ENCODE measurements around the gene RANBP9. TPM values are rescaled to one million over a fixed set of nuclear protein-coding genes. Genes with fewer than 3 reads are reported as not detected.

The RANBP9 gene
- total RNA-seq, 2 donors from 2014 or later = 51.6 to 53.8 TPM

DNA sequence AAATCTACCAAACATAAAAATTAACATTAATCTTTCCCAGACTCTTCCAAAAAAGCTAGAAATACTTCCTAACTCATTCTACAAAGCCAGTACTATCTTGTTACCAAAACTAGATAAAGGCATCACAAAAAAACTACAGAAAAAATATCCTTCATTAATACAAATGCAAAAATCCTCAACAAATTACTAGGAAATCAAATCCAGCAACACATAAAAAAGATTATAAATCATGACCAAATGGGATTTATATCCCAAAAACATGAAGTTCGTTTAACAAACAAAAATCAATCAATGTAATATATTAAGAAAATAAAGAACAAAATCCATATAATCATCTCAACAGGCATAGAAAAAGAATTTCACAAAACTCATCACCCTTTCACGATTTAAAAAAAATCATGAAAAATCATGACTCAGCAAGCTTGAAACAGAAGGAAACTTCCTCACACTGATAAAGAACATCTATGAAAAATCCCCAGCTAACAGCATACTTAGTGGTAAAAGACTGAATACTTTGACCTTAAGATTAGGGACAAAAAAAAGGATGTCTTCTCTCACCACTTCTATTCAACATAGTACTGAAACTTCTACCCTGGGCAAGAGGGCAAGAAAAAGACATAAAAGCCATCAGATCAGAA lies 43.2 kb downstream of the RANBP9 start:
- DNase-seq (ENCODE audit: low spot score) = no peak
- no peak for ATAC-seq (ENCODE audit: insufficient number of reproducible peaks, low FRiP score, low read depth)
- H3K27ac ChIP-seq = no peak overlapping the region

DNA sequence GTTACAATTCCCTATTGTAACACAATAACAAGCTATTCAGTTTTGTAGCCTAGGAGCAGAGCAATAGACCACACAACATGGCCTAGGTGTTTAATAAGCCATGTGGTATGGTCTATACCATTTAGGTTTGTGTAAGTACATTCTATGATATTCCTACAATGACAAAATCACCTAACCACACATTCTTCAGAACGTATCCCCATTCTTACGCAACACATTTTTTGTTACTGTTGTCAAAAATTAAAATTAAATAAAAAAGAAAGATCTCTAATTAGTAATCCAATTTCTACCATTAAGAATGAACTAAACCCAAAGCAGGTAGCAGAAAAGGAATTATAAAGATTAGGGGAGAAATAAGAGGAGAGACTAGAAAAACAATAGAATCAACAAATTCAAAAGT lies 44.0 kb downstream of the RANBP9 start:
- Histone ChIP-seq H3K27ac (no peak overlapping the region), H3K9me3 (no peaks in the 10 kb centered on the region), H3K4me1 (ENCODE audit: control insufficient read depth in 1 of 2, low read depth in 2 of 2) (peaks cover 23 to 35% of the 10 kb centered on the region in 2 donors), H3K4me3 (no peak overlapping the region), H3K36me3 (no peaks in the 10 kb centered on the region), H3K27me3 (replicated peaks; ENCODE audit: insufficient read depth) (no peaks in the 10 kb centered on the region)
- no peak for ATAC-seq (ENCODE audit: insufficient number of reproducible peaks, low FRiP score, low read depth)
- DNase-seq (ENCODE audit: low spot score) = no peak
- TF ChIP-seq, protein P1, sequence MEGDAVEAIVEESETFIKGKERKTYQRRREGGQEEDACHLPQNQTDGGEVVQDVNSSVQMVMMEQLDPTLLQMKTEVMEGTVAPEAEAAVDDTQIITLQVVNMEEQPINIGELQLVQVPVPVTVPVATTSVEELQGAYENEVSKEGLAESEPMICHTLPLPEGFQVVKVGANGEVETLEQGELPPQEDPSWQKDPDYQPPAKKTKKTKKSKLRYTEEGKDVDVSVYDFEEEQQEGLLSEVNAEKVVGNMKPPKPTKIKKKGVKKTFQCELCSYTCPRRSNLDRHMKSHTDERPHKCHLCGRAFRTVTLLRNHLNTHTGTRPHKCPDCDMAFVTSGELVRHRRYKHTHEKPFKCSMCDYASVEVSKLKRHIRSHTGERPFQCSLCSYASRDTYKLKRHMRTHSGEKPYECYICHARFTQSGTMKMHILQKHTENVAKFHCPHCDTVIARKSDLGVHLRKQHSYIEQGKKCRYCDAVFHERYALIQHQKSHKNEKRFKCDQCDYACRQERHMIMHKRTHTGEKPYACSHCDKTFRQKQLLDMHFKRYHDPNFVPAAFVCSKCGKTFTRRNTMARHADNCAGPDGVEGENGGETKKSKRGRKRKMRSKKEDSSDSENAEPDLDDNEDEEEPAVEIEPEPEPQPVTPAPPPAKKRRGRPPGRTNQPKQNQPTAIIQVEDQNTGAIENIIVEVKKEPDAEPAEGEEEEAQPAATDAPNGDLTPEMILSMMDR (IDR thresholded peaks at IDR 0.05) = no peak

More for the DNA sequence above, 43.2 kb downstream of the RANBP9 start:
- TF ChIP-seq, protein P1 (IDR thresholded peaks at IDR 0.05) = no peak
- no peaks in the 10 kb centered on the region for H3K36me3 ChIP-seq
- no peaks in the 10 kb centered on the region for H3K9me3 ChIP-seq
- no peak overlapping the region for H3K4me3 ChIP-seq
- H3K27me3 ChIP-seq (replicated peaks; ENCODE audit: insufficient read depth) = no peaks in the 10 kb centered on the region
- H3K4me1 ChIP-seq (ENCODE audit: control insufficient read depth in 1 of 2, low read depth in 2 of 2) = peaks cover 25 to 35% of the 10 kb centered on the region in 2 donors

DNA sequence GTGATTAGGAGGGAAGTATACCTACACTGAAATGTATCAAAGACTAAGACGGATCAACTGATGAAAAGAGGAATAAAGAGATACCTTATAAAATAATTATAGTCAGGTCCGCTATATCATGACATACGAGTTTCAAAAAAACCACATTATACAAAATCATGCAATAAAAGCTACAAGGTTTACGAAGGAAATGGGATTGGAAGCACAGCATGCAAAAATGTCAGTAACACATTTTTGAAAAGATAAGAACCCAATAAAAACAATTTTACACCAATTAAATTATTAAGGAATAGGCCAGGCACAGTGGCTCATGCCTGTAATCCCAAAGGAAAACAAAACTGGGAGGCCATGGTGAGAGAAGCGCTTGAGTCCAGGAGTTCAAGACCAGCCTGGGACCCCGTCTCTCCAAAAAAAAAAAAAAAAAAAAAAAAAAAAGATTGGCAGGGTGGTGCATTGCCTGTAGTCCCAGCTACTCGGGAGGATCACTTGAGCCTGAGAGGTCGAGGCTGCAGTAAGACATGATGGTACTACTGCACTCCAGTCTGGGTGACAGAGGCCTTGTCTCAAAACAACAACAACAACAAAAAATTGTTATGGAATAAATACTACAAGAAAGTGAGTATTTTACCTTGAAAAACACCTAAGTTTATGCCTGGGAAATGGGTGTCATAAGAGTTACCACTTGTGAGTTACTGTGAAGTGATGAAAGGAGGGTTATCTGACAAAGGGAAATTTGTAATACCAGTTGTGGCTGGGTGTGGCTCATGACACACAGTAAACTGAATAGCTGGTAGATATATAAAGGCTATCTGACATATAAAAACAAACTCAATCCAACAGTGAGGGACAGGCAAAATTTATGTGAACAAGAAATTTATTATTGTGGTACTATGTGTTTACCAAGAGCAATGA lies 45.2 kb downstream of the RANBP9 start:
- no peak for DNase-seq (ENCODE audit: low spot score)
- no peaks in the 10 kb centered on the region for H3K36me3 ChIP-seq
- H3K27ac ChIP-seq = no peak overlapping the region
- peaks cover 31 to 32% of the 10 kb centered on the region in 2 donors for H3K4me1 ChIP-seq (ENCODE audit: control insufficient read depth in 1 of 2, low read depth in 2 of 2)
- no peak overlapping the region for H3K4me3 ChIP-seq
- H3K27me3 ChIP-seq (replicated peaks; ENCODE audit: insufficient read depth) = no peaks in the 10 kb centered on the region
- ATAC-seq (ENCODE audit: insufficient number of reproducible peaks, low FRiP score, low read depth) = no peak
- TF ChIP-seq, protein P1 (IDR thresholded peaks at IDR 0.05) = no peak
- H3K9me3 ChIP-seq = no peaks in the 10 kb centered on the region

DNA sequence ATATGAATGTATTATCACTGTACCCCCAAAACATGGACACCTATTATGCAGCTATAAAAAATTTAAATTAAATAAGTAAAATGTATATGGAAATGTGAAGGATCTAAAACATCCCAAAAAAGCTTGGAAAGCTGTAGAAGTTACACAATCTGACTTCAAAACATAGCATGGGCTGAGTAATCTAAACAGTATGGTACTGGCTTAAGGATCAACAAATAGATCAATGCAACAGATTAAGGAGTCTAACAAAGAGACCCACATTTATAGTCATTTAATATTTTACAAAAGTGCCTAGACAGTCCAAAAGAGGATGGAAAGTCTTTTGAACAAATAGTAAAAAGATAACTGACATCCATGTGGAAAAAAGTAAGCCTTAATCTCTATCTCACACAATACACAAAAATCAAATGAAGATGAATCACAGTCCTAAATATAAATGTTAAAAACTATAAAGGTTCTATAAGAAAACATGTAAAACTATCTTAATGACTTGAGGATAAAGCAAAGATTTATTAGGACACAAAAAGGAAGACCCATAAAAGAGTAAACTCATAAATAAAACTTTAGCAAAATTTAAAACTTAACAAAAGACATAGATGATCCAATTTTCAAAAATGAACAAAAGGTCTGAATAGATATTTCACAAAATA lies 46.8 kb downstream of the RANBP9 start:
- peaks cover 44% of the 10 kb centered on the region in 2 donors for H3K4me1 ChIP-seq (ENCODE audit: control insufficient read depth in 1 of 2, low read depth in 2 of 2)
- no peak for DNase-seq (ENCODE audit: low spot score)
- TF ChIP-seq, protein P1 (IDR thresholded peaks at IDR 0.05) = no peak
- no peak for ATAC-seq (ENCODE audit: insufficient number of reproducible peaks, low FRiP score, low read depth)
- H3K27ac ChIP-seq = no peak overlapping the region
- H3K9me3 ChIP-seq = no peaks in the 10 kb centered on the region
- H3K4me3 ChIP-seq = no peak overlapping the region
- H3K27me3 ChIP-seq (replicated peaks; ENCODE audit: insufficient read depth) = no peaks in the 10 kb centered on the region
- no peaks in the 10 kb centered on the region for H3K36me3 ChIP-seq

DNA sequence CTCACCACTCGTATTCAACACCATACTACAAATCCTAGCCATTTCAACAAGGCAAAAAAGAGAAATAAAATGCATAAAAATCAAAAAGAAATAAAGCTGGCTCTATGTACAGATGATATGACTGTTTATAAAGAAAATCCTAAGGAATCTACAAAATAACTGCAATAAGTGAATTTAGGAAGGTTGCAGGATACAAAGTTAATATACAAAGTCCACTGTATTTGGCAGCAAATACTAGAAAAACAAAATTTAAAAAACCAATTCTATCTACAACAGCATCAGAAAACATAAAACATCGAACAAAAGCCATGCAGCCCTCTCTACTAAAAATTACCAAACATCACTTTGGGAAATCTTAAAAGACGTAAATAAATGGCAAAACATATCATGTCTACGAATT lies 47.6 kb downstream of the RANBP9 start:
- Histone ChIP-seq H3K36me3 (no peaks in the 10 kb centered on the region), H3K4me3 (no peak overlapping the region), H3K4me1 (ENCODE audit: control insufficient read depth in 1 of 2, low read depth in 2 of 2) (peaks cover 51 to 52% of the 10 kb centered on the region in 2 donors), H3K27me3 (replicated peaks; ENCODE audit: insufficient read depth) (no peaks in the 10 kb centered on the region), H3K27ac (no peak overlapping the region), H3K9me3 (no peaks in the 10 kb centered on the region)
- TF ChIP-seq, protein P1 (IDR thresholded peaks at IDR 0.05) = no peak
- DNase-seq (ENCODE audit: low spot score) (no peak), ATAC-seq (ENCODE audit: insufficient number of reproducible peaks, low FRiP score, low read depth) (no peak)
